ENCODE data around the gene VPS35. TPM values are rescaled to one million over a fixed set of nuclear protein-coding genes. Genes with fewer than 3 reads are reported as not detected.
A peak's percentile ranks its signal among the peaks of the same experiment; 100 is the strongest.

The VPS35 gene
- total RNA-seq (2021): 66.9 and 70.4 TPM in 2 replicates
- long read RNA-seq, full-length matches to known transcripts: 544 of 724 reads
- long read RNA-seq, partial matches to known transcripts: 99 of 724 reads
- long read RNA-seq, other reads (novel, unspliced or antisense): 81 of 724 reads

- Histone ChIP-seq H2BK12ac (ENCODE audit: insufficient read length, low read depth, low read length) (no peak within 1 kb of the TSS), H4K20me1 (ENCODE audit: control insufficient read depth, insufficient read depth, insufficient read length) (no peaks in the 10 kb centered on the region), H4K5ac (ENCODE audit: insufficient read length, low read depth, low read length) (peak within 1 kb of the TSS; percentile 63), H4K91ac (ENCODE audit: insufficient read length, low read depth, low read length) (no peak within 1 kb of the TSS), H3K9me3 (ENCODE audit: control insufficient read depth, low read depth, low read length) (no peaks in the 10 kb centered on the region), H3K4me2 (ENCODE audit: insufficient read depth, insufficient read length, low read length) (peak within 1 kb of the TSS; percentile 93), H2BK5ac (ENCODE audit: insufficient read length, low read length) (peak within 1 kb of the TSS; percentile 66), H3K14ac (ENCODE audit: insufficient read depth, low read length) (peak within 1 kb of the TSS; percentile 96), H3K23ac (ENCODE audit: insufficient read length, low read depth, low read length) (no peak within 1 kb of the TSS), H3K56ac (ENCODE audit: insufficient read length, low read depth, low read length) (no peak within 1 kb of the TSS), H3K79me2 (ENCODE audit: insufficient read depth, low read length) (peaks cover 38% of the 10 kb centered on the region; the same call in 1 of the 2 replicates), H3K4me1 (ENCODE audit: insufficient read depth, low read length) (no peaks in the 10 kb centered on the region; the same call in 1 of the 2 replicates), H3K79me1 (ENCODE audit: insufficient read depth, low read depth, low read length, poor library complexity, severe bottlenecking) (no peaks in the 10 kb centered on the region), H3K18ac (ENCODE audit: insufficient read length, low read depth, low read length) (peak within 1 kb of the TSS; percentile 99), H2BK120ac (ENCODE audit: low read depth, low read length, poor library complexity, severe bottlenecking) (no peak within 1 kb of the TSS), H3K9ac (ENCODE audit: extremely low read depth, insufficient read length, low read length) (peak within 1 kb of the TSS; percentile 95), H3K4ac (ENCODE audit: low read depth, low read length) (no peak within 1 kb of the TSS; the same call in 1 of the 2 replicates), H3K27me3 (ENCODE audit: insufficient read depth, low read length) (no peaks in the 10 kb centered on the region), H2BK20ac (ENCODE audit: low read depth, low read length, poor library complexity, severe bottlenecking) (no peak within 1 kb of the TSS), H3K23me2 (ENCODE audit: insufficient read length, low read depth, low read length, poor library complexity, severe bottlenecking) (peaks cover 3% of the 10 kb centered on the region), H2AFZ (ENCODE audit: low read length) (no peak within 1 kb of the TSS), H2BK15ac (ENCODE audit: low read depth, low read length) (no peak within 1 kb of the TSS), H3K27ac (ENCODE audit: insufficient read length, low read depth, low read length) (peak within 1 kb of the TSS; percentile 62), H2AK5ac (ENCODE audit: insufficient read length, low read length) (no peak within 1 kb of the TSS), H3T11ph (ENCODE audit: low read length) (no peak within 1 kb of the TSS), H4K8ac (replicated peaks; ENCODE audit: insufficient read length, low read depth, low read length) (no peak within 1 kb of the TSS)
- peaks cover 24 to 33% (median 29%) of the 10 kb centered on the region in 3 experiments for H3K36me3 Mint-ChIP-seq (ENCODE audit: insufficient read depth in 1 of 3, low read depth in 3 of 3)
- peak; percentile 63 for TF ChIP-seq CTCF (conservative IDR thresholded peaks at IDR 0.05)
- peaks cover 15 to 34% of the 10 kb centered on the region in 2 experiments for H3K4me1 Mint-ChIP-seq
- H3K4me3 Mint-ChIP-seq: no peak within 1 kb of the TSS
- no peaks in the 10 kb centered on the region for H3K9me3 Mint-ChIP-seq
- no CpG with 5 or more reads among the region's 54 CpGs for WGBS (ENCODE audit: extremely low coverage, insufficient read length, low lambda C conversion rate)
- peak; percentile 99 for DNase-seq
- H3K27ac Mint-ChIP-seq: peak within 1 kb of the TSS in 1 of 3 experiments; percentile 82; a peak in 2 of 7 replicates
- H3K27me3 Mint-ChIP-seq (ENCODE audit: low read depth): no peaks in the 10 kb centered on the region
Observed at GRCh38 chr16:46688654-46689364, at the start of gene VPS35. TSS of gene VPS35 (minus strand) at chr16:46689178. CDS start at chr16:46689133, 45 bp downstream.
